Progenitor cell of endocrine pancreas (in vitro differentiated cells): Measurements from ENCODE around the gene ACTR1A. TPM values are rescaled to one million over a fixed set of nuclear protein-coding genes. Genes with fewer than 3 reads are reported as not detected.

ENCODE experiments used
- DNase-seq: peaks from one replicate; pipeline ENCODE4 v3.0.0; 2021; ENCODE audit warnings: low spot score; ENCODE audit not compliant: unreplicated experiment
- H3K27ac Mint-ChIP-seq: 2 replicates; pipeline ENCODE4 v1.8.0; 2021; ENCODE audit warnings: mild to moderate bottlenecking, moderate library complexity, mixed read lengths
- H3K27me3 Mint-ChIP-seq: 2 replicates; pipeline ENCODE4 v1.8.0; 2021; ENCODE audit warnings: mixed read lengths
- H3K36me3 Mint-ChIP-seq: 2 replicates; pipeline ENCODE4 v1.8.0; 2022; ENCODE audit warnings: mixed read lengths; ENCODE audit not compliant: insufficient read depth
- H3K4me1 Mint-ChIP-seq: 2 replicates; pipeline ENCODE4 v1.8.0; 2021; ENCODE audit warnings: low read depth, mixed read lengths
- H3K4me3 Mint-ChIP-seq: 2 replicates; pipeline ENCODE4 v1.8.0; 2021; ENCODE audit warnings: low read depth, mild to moderate bottlenecking, moderate library complexity, mixed read lengths
- H3K9me3 Mint-ChIP-seq: 2 replicates; pipeline ENCODE4 v1.8.0; 2021; ENCODE audit warnings: low read depth, mixed read lengths
- CTCF ChIP-seq: fragments of 200-600 bp; sonication (generic); IDR thresholded peaks from one replicate; pipeline ENCODE4 v1.5.0; 2021; ENCODE audit warnings: antibody characterized with exemption, mild to moderate bottlenecking; ENCODE audit not compliant: unreplicated experiment
- total RNA-seq: library from RNA; stranded (reverse); gene quantifications from 2 replicates; pipeline ENCODE4 v1.2.1, GENCODE V29; 2021

The ACTR1A gene
- total RNA-seq, 1 donor from 2014 or later, result 104 TPM

GRCh38 chr10:102435133-102435497 lies 67.4 kb downstream of the ACTR1A start:
- Mint-ChIP-seq H3K36me3 (no peaks in the 10 kb centered on the region), H3K27me3 (peaks cover 23% of the 10 kb centered on the region), H3K27ac (no peak overlapping the region), H3K9me3 (no peaks in the 10 kb centered on the region), H3K4me3 (no peak overlapping the region), H3K4me1 (peaks cover 8% of the 10 kb centered on the region)
- no peak for DNase-seq
- TF ChIP-seq CTCF, result no peak

GRCh38 chr10:102434394-102435132 lies 67.9 kb downstream of the ACTR1A start:
- Mint-ChIP-seq H3K4me1 (peaks cover 8% of the 10 kb centered on the region), H3K9me3 (no peaks in the 10 kb centered on the region), H3K36me3 (no peaks in the 10 kb centered on the region), H3K4me3 (no peak overlapping the region), H3K27ac (no peak overlapping the region), H3K27me3 (peaks cover 23% of the 10 kb centered on the region)
- DNase-seq, result no peak
- TF ChIP-seq CTCF, result no peak

- Mint-ChIP-seq H3K27ac (no peak overlapping the region), H3K4me1 (peaks cover 8% of the 10 kb centered on the region), H3K9me3 (no peaks in the 10 kb centered on the region), H3K4me3 (peak overlapping the region; percentile 94), H3K36me3 (no peaks in the 10 kb centered on the region), H3K27me3 (peaks cover 23% of the 10 kb centered on the region)
- TF ChIP-seq CTCF, result no peak
- no peak for DNase-seq
Observed at GRCh38 chr10:102433619-102434046, 68.9 kb downstream of the ACTR1A start.

- no peaks in the 10 kb centered on the region for H3K36me3 Mint-ChIP-seq
- peak within 1 kb of the TSS; percentile 94 for H3K4me3 Mint-ChIP-seq
- H3K27ac Mint-ChIP-seq, result peak within 1 kb of the TSS; percentile 95
- peaks cover 8% of the 10 kb centered on the region for H3K4me1 Mint-ChIP-seq
- peak; percentile 95 for DNase-seq
- TF ChIP-seq CTCF, result no peak
- H3K9me3 Mint-ChIP-seq, result no peaks in the 10 kb centered on the region
- H3K27me3 Mint-ChIP-seq, result peaks cover 23% of the 10 kb centered on the region
Observed at GRCh38 chr10:102432162-102432950, 70.2 kb downstream of the ACTR1A start, which contains the start of gene CUEDC2. Gene CUEDC2 (minus strand): TSS chr10:102432574. CDS start chr10:102425188, 7,386 bp downstream.

- DNase-seq, result no peak
- peaks cover 8% of the 10 kb centered on the region for H3K4me1 Mint-ChIP-seq
- H3K4me3 Mint-ChIP-seq, result peak overlapping the region; percentile 94
- TF ChIP-seq CTCF, result no peak
- H3K27me3 Mint-ChIP-seq, result peaks cover 20% of the 10 kb centered on the region
- H3K27ac Mint-ChIP-seq, result peak overlapping the region; percentile 95
- H3K36me3 Mint-ChIP-seq, result no peaks in the 10 kb centered on the region
- H3K9me3 Mint-ChIP-seq, result no peaks in the 10 kb centered on the region
Observed at GRCh38 chr10:102431452-102432124, 70.9 kb downstream of the ACTR1A start.
